SK-N-SH (cell line): ENCODE measurements around the gene CDAN1. TPM values are rescaled to one million over a fixed set of nuclear protein-coding genes. Genes with fewer than 3 reads are reported as not detected.
"Not testable (repeated sequence)": the region's sequence is repeated elsewhere in the genome, so short reads cannot be mapped to it uniquely, and the experiment has no call there.

Source experiments
- CTCF ChIA-PET: fragments of 300-600, 350-600 bp; formaldehyde crosslinking; extraction: SDS; loops from one replicate; lab custom pipeline; 2021; lab: Yijun Ruan, JAX
- POLR2A ChIA-PET: fragments of 350-600 bp; sonication (Branson Sonifier 250); formaldehyde crosslinking; extraction: SDS; loops from one replicate; lab custom pipeline; 2020; ENCODE audit warnings: antibody characterized with exemption, inconsistent platforms; lab: Yijun Ruan, JAX
- DNase-seq: peaks from one replicate; pipeline ENCODE4 v3.0.0; 2012
- H2AFZ ChIP-seq: fragments of 200-600 bp; sonication (generic); 2 replicates; pipeline ENCODE4 v1.8.1; 2016; ENCODE audit warnings: antibody characterized with exemption, mild to moderate bottlenecking, low read depth
- H3F3A ChIP-seq: fragments of 200-600 bp; sonication (generic); replicated peaks from 2 replicates; pipeline ENCODE3; 2016; ENCODE audit warnings: antibody characterized with exemption, mild to moderate bottlenecking; ENCODE audit not compliant: insufficient read depth
- H3K27ac ChIP-seq, 2 experiments: fragments of 200-500 bp in 1 of 2; fragments of 200-600 bp in 1 of 2; sonication (Bioruptor generic) in 1 of 2; sonication (generic), shearing (Covaris generic) in 1 of 2; 2 replicates each; pipeline versions ENCODE4 v1.5.1 to v1.6.1; 2014 to 2016; ENCODE audit warnings: low read depth in 2 of 2, inconsistent platforms in 1 of 2, low read length in 1 of 2, mild to moderate bottlenecking in 1 of 2, mixed read lengths in 1 of 2
- H3K27me3 ChIP-seq: fragments of 200-600 bp; sonication (generic), shearing (Covaris generic); 2 replicates; pipeline ENCODE4 v1.6.1; 2016; ENCODE audit warnings: mixed run types; ENCODE audit not compliant: insufficient read depth
- H3K36me3 ChIP-seq, 2 experiments: fragments of 200-500 bp in 1 of 2; fragments of 200-600 bp in 1 of 2; sonication (Bioruptor generic) in 1 of 2; sonication (generic) in 1 of 2; replicated peaks in 1 of 2; 2 replicates each; pipeline versions ENCODE3 to v1.5.1; 2014 to 2016; ENCODE audit warnings: low read length in 1 of 2, mild to moderate bottlenecking in 1 of 2; ENCODE audit not compliant: insufficient read depth in 2 of 2, control insufficient read depth in 1 of 2
- H3K4me1 ChIP-seq, 2 experiments: fragments of 200-500 bp in 1 of 2; fragments of 200-600 bp in 1 of 2; sonication (Bioruptor generic) in 1 of 2; sonication (generic), shearing (Covaris generic) in 1 of 2; 2 replicates each; pipeline versions ENCODE4 v1.5.1 to v1.6.1; 2014 to 2016; ENCODE audit warnings: low read depth in 1 of 2, low read length in 1 of 2, mixed run types in 1 of 2; ENCODE audit not compliant: insufficient read depth in 2 of 2, control insufficient read depth in 1 of 2
- H3K4me2 ChIP-seq: fragments of 200-600 bp; sonication (generic), shearing (Covaris generic); 2 replicates; pipeline ENCODE4 v1.6.1; 2017; ENCODE audit warnings: mixed run types
- H3K4me3 ChIP-seq, 2 experiments: fragments of 200-500 bp in 1 of 2; fragments of 200-600 bp in 1 of 2; sonication (Bioruptor generic) in 1 of 2; sonication (generic), shearing (Covaris generic) in 1 of 2; 2 replicates each; pipeline versions ENCODE4 v1.5.1 to v1.8.1; 2014 to 2016; ENCODE audit warnings: low read depth in 2 of 2, inconsistent platforms in 1 of 2, low read length in 1 of 2, mild to moderate bottlenecking in 1 of 2, mixed read lengths in 1 of 2, moderate library complexity in 1 of 2
- H3K79me2 ChIP-seq: fragments of 200-600 bp; sonication (generic); 2 replicates; pipeline ENCODE4 v1.8.1; 2017; ENCODE audit warnings: mild to moderate bottlenecking; ENCODE audit not compliant: insufficient read depth
- H3K9ac ChIP-seq: fragments of 200-600 bp; sonication (generic); 2 replicates; pipeline ENCODE4 v1.6.1; 2017; ENCODE audit warnings: mixed run types
- H3K9me2 ChIP-seq: fragments of 200-600 bp; sonication (generic); 2 replicates; pipeline ENCODE4 v1.6.1; 2017; ENCODE audit warnings: mixed run types
- H3K9me3 ChIP-seq: fragments of 200-600 bp; sonication (generic); 2 replicates; pipeline ENCODE4 v1.6.1; 2017; ENCODE audit warnings: mixed run types, mild to moderate bottlenecking, moderate library complexity
- H4K20me1 ChIP-seq: fragments of 200-600 bp; sonication (generic); 2 replicates; pipeline ENCODE4 v1.6.1; 2017; ENCODE audit warnings: mild to moderate bottlenecking, mixed run types; ENCODE audit not compliant: insufficient read depth
- EZH2phosphoT487 ChIP-seq: fragments of 200-600 bp; sonication (generic); IDR thresholded peaks from 2 replicates; pipeline ENCODE4 v1.6.1; 2017; ENCODE audit warnings: low read depth, mixed run types, mild to moderate bottlenecking, antibody characterized with exemption, moderate library complexity, borderline replicate concordance
- FOSL2 ChIP-seq: IDR thresholded peaks from 2 replicates; pipeline ENCODE4 v1.4.0; 2012; ENCODE audit warnings: low read depth, mild to moderate bottlenecking, moderate library complexity, borderline replicate concordance
- FOXJ3 ChIP-seq: sonication (generic); formaldehyde crosslinking; IDR thresholded peaks from 2 replicates; pipeline ENCODE4 v1.5.1; 2020; ENCODE audit warnings: mild to moderate bottlenecking, missing genetic modification reagents
- FOXM1 ChIP-seq: IDR thresholded peaks from 2 replicates; pipeline ENCODE4 v1.4.0; 2012; ENCODE audit warnings: low read depth, mild to moderate bottlenecking
- GATA2 ChIP-seq: sonication (generic); formaldehyde crosslinking; IDR thresholded peaks from 2 replicates; pipeline ENCODE4 v1.5.0; 2020; ENCODE audit warnings: mild to moderate bottlenecking, missing genetic modification reagents
- MEF2A ChIP-seq: IDR thresholded peaks from 2 replicates; pipeline ENCODE4 v1.4.0; 2012; ENCODE audit warnings: low read depth, borderline replicate concordance
- MXI1 ChIP-seq: IDR thresholded peaks from 2 replicates; pipeline ENCODE4 v1.6.1; 2012; ENCODE audit warnings: mild to moderate bottlenecking, low read depth, low read length, improper control_type of control experiment
- NFIC ChIP-seq: IDR thresholded peaks from 2 replicates; pipeline ENCODE4 v1.4.0; 2012; ENCODE audit warnings: borderline replicate concordance
- POLR2AphosphoS5 ChIP-seq: IDR thresholded peaks from 2 replicates; pipeline ENCODE4 v1.6.1; 2012; ENCODE audit warnings: low read depth, low read length
- RAD21 ChIP-seq: IDR thresholded peaks from 2 replicates; pipeline ENCODE4 v1.6.1; 2012; ENCODE audit warnings: mild to moderate bottlenecking, low read length
- RCOR1 ChIP-seq: fragments of 150-350 bp; IDR thresholded peaks from 2 replicates; pipeline ENCODE4 v1.6.1; 2017; ENCODE audit warnings: antibody characterized with exemption, low read length
- RFX5 ChIP-seq: IDR thresholded peaks from 2 replicates; pipeline ENCODE4 v1.6.1; 2012; ENCODE audit warnings: mild to moderate bottlenecking, improper control_type of control experiment, low read length
- RXRA ChIP-seq: IDR thresholded peaks from 2 replicates; pipeline ENCODE4 v1.4.0; 2012; ENCODE audit warnings: low read depth, mild to moderate bottlenecking, borderline replicate concordance
- SMC3 ChIP-seq: IDR thresholded peaks from 2 replicates; pipeline ENCODE4 v1.6.1; 2012; ENCODE audit warnings: low read depth, low read length, improper control_type of control experiment
- TCF12 ChIP-seq: IDR thresholded peaks from 2 replicates; pipeline ENCODE4 v1.4.0; 2012
- TEAD4 ChIP-seq: IDR thresholded peaks from 2 replicates; pipeline ENCODE4 v1.4.0; 2012; ENCODE audit warnings: mild to moderate bottlenecking, borderline replicate concordance; ENCODE audit not compliant: insufficient read depth
- USF2 ChIP-seq: fragments of 150-350 bp; IDR thresholded peaks from 2 replicates; pipeline ENCODE4 v1.6.1; 2017; ENCODE audit warnings: antibody characterized with exemption, low read length, low read depth, borderline replicate concordance
- WGBS: methylation state at CpG from one replicate; pipeline ENCODE4 v1.1.6; 2017; ENCODE audit warnings: low lambda C conversion rate; 5-methylcytosine and 5-hydroxymethylcytosine counted together
- polyA plus RNA-seq, 3 experiments: library from polyadenylated mRNA; depleted of rRNA; stranded (reverse); fragments of >200 nt; gene quantifications; 2 replicates each; pipeline ENCODE4 v1.2.3, GENCODE V29; 2012
- TF ChIP-seq, protein P1 (sequence below): IDR thresholded peaks from 2 replicates; pipeline ENCODE4 v1.6.1; 2012; ENCODE audit warnings: mild to moderate bottlenecking, low read depth, low read length, moderate library complexity
- TF ChIP-seq, protein P2 (sequence below): IDR thresholded peaks from 2 replicates; pipeline ENCODE4 v1.4.0; 2012; ENCODE audit warnings: low read depth, borderline replicate concordance

Gene CDAN1
- polyA plus RNA-seq, 1 of the 3 experiments (the other 2 are of a cell fraction), result 6.2 TPM

GRCh38 chr15:42680142-42680482, 56.8 kb downstream of the CDAN1 start:
- H3K4me1 ChIP-seq, H3K79me2 ChIP-seq, H3K9me2 ChIP-seq, DNase-seq, H3K9me3 ChIP-seq, H2AFZ ChIP-seq, H3K9ac ChIP-seq, H3K27ac ChIP-seq, H3K4me2 ChIP-seq, H4K20me1 ChIP-seq, H3K27me3 ChIP-seq, POLR2A ChIA-PET, H3F3A ChIP-seq, H3K4me3 ChIP-seq: not testable (repeated sequence)
- WGBS, result 91% methylated on average over 5 of the region's 5 CpGs
- peaks cover 19 to 79% of the 10 kb centered on the region in 2 experiments for H3K36me3 ChIP-seq
- CTCF ChIA-PET, result interaction anchor here (1.1 to 2.0 kb wide), 2 partner anchors 56 to 247 kb away, joined by 3 to 8 read pairs; no protein-coding TSS in a partner anchor
- TF ChIP-seq FOSL2, result 0 out of 2 replicates have a peak, but pooled peaks have one; percentile 4

DNA sequence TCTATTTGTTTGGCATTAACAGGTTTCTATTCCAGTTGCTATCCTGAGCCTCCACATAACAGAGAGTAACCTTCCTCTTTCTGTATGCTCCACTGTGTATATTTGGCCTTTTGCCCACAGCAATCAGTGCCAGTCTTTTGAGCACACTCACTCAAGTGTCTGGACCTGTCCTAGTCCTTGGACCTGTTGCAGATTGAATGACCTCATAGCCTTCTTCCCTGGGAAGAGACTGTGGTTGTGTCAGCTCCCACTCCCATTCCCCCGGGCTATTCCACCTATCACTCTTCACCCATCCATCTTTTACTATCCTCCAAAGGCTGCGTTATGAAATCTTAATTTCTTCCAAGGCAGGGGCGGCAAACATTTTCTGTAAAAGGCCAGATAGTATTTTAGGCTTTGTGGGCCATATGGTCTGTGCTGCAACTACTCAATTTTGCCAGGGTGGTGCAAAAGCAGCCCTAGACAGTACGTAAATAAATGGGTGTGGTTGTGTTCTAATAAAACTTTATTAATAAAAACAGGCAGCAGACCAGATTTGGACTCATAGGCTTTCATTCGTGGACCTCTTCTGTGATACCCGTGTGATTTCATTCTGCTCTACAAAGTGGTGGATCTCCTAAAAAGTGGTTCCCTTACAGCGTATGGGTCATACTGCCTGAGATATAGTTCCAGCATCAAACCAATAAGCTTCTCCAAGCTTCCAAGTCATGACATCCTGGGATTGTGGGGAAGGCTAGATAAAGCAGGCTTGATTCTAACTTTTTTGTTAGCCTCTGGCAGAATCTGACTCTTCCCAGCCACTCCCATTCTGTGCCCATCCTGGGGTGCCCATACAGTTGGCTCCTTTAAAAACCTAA, 57.4 kb downstream of the CDAN1 start:
- Histone ChIP-seq H3K9me2 (no peaks in the 10 kb centered on the region), H3K27ac (no peak overlapping the region), H3K27me3 (no peaks in the 10 kb centered on the region), H3K36me3 (peaks cover 19 to 79% of the 10 kb centered on the region in 2 experiments), H4K20me1 (no peaks in the 10 kb centered on the region), H3F3A (no peaks in the 10 kb centered on the region), H2AFZ (no peak overlapping the region), H3K9ac (no peak overlapping the region), H3K4me1 (no peaks in the 10 kb centered on the region; a peak in 1 of 4 replicates), H3K79me2 (no peaks in the 10 kb centered on the region), H3K4me2 (no peak overlapping the region), H3K4me3 (no peak overlapping the region), H3K9me3 (no peaks in the 10 kb centered on the region)
- POLR2A ChIA-PET, result no interaction called here
- TF ChIP-seq MEF2A (no peak), RXRA (no peak), RAD21 (no peak), TCF12 (no peak), RCOR1 (no peak), TEAD4 (no peak), USF2 (no peak), RFX5 (no peak), EZH2phosphoT487 (no peak), GATA2 (CRISPR knock-in tag) (no peak), NFIC (no peak), FOXJ3 (CRISPR knock-in tag) (no peak), POLR2AphosphoS5 (no peak), SMC3 (no peak), MXI1 (no peak), FOXM1 (no peak)
- TF ChIP-seq, protein P1, sequence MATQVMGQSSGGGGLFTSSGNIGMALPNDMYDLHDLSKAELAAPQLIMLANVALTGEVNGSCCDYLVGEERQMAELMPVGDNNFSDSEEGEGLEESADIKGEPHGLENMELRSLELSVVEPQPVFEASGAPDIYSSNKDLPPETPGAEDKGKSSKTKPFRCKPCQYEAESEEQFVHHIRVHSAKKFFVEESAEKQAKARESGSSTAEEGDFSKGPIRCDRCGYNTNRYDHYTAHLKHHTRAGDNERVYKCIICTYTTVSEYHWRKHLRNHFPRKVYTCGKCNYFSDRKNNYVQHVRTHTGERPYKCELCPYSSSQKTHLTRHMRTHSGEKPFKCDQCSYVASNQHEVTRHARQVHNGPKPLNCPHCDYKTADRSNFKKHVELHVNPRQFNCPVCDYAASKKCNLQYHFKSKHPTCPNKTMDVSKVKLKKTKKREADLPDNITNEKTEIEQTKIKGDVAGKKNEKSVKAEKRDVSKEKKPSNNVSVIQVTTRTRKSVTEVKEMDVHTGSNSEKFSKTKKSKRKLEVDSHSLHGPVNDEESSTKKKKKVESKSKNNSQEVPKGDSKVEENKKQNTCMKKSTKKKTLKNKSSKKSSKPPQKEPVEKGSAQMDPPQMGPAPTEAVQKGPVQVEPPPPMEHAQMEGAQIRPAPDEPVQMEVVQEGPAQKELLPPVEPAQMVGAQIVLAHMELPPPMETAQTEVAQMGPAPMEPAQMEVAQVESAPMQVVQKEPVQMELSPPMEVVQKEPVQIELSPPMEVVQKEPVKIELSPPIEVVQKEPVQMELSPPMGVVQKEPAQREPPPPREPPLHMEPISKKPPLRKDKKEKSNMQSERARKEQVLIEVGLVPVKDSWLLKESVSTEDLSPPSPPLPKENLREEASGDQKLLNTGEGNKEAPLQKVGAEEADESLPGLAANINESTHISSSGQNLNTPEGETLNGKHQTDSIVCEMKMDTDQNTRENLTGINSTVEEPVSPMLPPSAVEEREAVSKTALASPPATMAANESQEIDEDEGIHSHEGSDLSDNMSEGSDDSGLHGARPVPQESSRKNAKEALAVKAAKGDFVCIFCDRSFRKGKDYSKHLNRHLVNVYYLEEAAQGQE, result no peak
- TF ChIP-seq, protein P2, sequence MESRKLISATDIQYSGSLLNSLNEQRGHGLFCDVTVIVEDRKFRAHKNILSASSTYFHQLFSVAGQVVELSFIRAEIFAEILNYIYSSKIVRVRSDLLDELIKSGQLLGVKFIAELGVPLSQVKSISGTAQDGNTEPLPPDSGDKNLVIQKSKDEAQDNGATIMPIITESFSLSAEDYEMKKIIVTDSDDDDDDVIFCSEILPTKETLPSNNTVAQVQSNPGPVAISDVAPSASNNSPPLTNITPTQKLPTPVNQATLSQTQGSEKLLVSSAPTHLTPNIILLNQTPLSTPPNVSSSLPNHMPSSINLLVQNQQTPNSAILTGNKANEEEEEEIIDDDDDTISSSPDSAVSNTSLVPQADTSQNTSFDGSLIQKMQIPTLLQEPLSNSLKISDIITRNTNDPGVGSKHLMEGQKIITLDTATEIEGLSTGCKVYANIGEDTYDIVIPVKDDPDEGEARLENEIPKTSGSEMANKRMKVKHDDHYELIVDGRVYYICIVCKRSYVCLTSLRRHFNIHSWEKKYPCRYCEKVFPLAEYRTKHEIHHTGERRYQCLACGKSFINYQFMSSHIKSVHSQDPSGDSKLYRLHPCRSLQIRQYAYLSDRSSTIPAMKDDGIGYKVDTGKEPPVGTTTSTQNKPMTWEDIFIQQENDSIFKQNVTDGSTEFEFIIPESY, result no peak
- DNase-seq, result no peak
- CTCF ChIA-PET, result interaction anchor here (1.1 to 2.0 kb wide), 3 partner anchors 9 to 247 kb away, joined by 3 to 8 read pairs (median 4); no protein-coding TSS in a partner anchor
- 98% methylated on average over 6 of the region's 7 CpGs for WGBS
